ENCODE results near the gene CAMK1D.

Gene CAMK1D

GRCh38 chr10:12814166-12814565 is 464.8 kb downstream of the CAMK1D start:
- Histone ChIP-seq H3K4me1 (ENCODE audit: control insufficient read depth, insufficient read depth, low read length) (no peaks in the 10 kb centered on the region), H3K36me3 (ENCODE audit: control insufficient read depth, insufficient read depth, low read length) (no peaks in the 10 kb centered on the region), H3K9me3 (ENCODE audit: control insufficient read depth, low read length) (no peaks in the 10 kb centered on the region), H3K4me3 (ENCODE audit: low read length) (no peak overlapping the region), H3K27me3 (ENCODE audit: control insufficient read depth, insufficient read depth, low read length) (no peaks in the 10 kb centered on the region), H3K9ac (ENCODE audit: low read length) (no peak overlapping the region)

DNA sequence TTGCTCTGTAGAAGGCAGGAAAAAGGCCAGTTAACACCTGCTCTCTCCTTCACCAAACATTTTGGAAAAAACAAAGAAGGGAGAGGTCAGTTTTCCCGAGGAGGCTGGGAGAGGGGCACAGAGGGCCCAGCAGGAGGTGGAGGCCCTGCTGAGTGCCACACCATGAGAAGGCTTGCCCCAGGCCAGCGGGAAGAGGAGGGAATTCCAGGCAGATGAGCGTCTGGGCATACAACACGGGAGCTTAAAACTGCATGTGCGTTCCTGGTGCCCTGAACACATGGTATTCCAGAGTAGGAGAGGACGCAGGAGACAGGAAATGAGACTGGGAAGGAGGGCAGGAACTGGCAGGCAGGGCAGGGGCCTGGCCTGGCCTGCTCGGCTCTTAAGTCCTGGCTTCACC is 469.7 kb downstream of the CAMK1D start:
- H3K36me3 ChIP-seq (ENCODE audit: control insufficient read depth, insufficient read depth, low read length) = no peaks in the 10 kb centered on the region
- H3K4me3 ChIP-seq (ENCODE audit: low read length) = no peak overlapping the region
- H3K27me3 ChIP-seq (ENCODE audit: control insufficient read depth, insufficient read depth, low read length) = no peaks in the 10 kb centered on the region
- H3K4me1 ChIP-seq (ENCODE audit: control insufficient read depth, insufficient read depth, low read length) = no peaks in the 10 kb centered on the region
- no peak overlapping the region for H3K9ac ChIP-seq (ENCODE audit: low read length)
- H3K9me3 ChIP-seq (ENCODE audit: control insufficient read depth, low read length) = no peaks in the 10 kb centered on the region

GRCh38 chr10:12819656-12820055 is 470.3 kb downstream of the CAMK1D start:
- Histone ChIP-seq H3K36me3 (ENCODE audit: control insufficient read depth, insufficient read depth, low read length) (no peaks in the 10 kb centered on the region), H3K9me3 (ENCODE audit: control insufficient read depth, low read length) (no peaks in the 10 kb centered on the region), H3K9ac (ENCODE audit: low read length) (no peak overlapping the region), H3K27me3 (ENCODE audit: control insufficient read depth, insufficient read depth, low read length) (no peaks in the 10 kb centered on the region), H3K4me3 (ENCODE audit: low read length) (no peak overlapping the region), H3K4me1 (ENCODE audit: control insufficient read depth, insufficient read depth, low read length) (no peaks in the 10 kb centered on the region)

DNA sequence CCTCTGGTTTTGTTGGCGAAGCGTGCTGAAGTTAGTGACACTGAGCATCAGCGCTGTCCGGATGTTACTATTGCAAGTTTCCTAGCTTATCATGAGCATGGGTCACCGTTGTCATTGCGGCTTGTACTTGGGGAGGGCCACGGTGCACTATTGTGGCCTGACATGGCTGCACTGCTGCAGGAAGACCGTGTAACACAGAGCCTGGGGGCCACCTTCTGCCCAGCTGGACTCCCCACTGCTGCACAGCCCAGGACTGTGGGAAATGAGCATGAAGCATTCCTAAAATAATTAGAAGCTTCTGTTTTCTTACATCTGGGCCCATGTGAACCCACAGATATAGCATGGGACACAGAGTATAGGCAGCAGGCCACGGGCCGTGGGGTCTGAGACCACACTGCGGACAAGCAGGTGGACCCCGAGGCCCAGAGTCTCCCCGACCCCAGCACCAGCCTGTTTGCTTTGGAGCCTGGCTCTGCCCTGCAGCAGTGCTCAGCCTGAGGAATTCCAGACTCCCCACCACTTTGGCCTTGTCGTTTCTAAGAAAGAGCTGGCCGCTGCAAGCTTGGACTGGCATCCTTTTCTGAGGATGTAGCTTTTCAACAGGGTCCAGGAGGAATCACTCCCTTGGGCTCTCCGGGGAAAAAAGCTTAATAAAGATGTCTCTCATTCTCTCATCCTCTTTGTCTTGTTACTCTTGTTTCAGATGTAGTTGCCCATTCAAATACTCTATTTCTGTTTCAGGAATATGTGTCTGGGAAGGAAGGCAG is 473.0 kb downstream of the CAMK1D start:
- Histone ChIP-seq H3K27me3 (ENCODE audit: control insufficient read depth, insufficient read depth, low read length) (no peaks in the 10 kb centered on the region), H3K9ac (ENCODE audit: low read length) (no peak overlapping the region), H3K36me3 (ENCODE audit: control insufficient read depth, insufficient read depth, low read length) (no peaks in the 10 kb centered on the region), H3K9me3 (ENCODE audit: control insufficient read depth, low read length) (no peaks in the 10 kb centered on the region), H3K4me1 (ENCODE audit: control insufficient read depth, insufficient read depth, low read length) (no peaks in the 10 kb centered on the region), H3K4me3 (ENCODE audit: low read length) (no peak overlapping the region)

GRCh38 chr10:12822893-12823170 is 473.5 kb downstream of the CAMK1D start:
- Histone ChIP-seq H3K4me3 (ENCODE audit: low read length) (no peak overlapping the region), H3K9ac (ENCODE audit: low read length) (no peak overlapping the region), H3K27me3 (ENCODE audit: control insufficient read depth, insufficient read depth, low read length) (no peaks in the 10 kb centered on the region), H3K9me3 (ENCODE audit: control insufficient read depth, low read length) (no peaks in the 10 kb centered on the region), H3K36me3 (ENCODE audit: control insufficient read depth, insufficient read depth, low read length) (no peaks in the 10 kb centered on the region), H3K4me1 (ENCODE audit: control insufficient read depth, insufficient read depth, low read length) (no peaks in the 10 kb centered on the region)

- Histone ChIP-seq H3K4me1 (ENCODE audit: control insufficient read depth, insufficient read depth, low read length) (no peaks in the 10 kb centered on the region), H3K4me3 (ENCODE audit: low read length) (no peak overlapping the region), H3K27me3 (ENCODE audit: control insufficient read depth, insufficient read depth, low read length) (no peaks in the 10 kb centered on the region), H3K9ac (ENCODE audit: low read length) (no peak overlapping the region), H3K36me3 (ENCODE audit: control insufficient read depth, insufficient read depth, low read length) (no peaks in the 10 kb centered on the region), H3K9me3 (ENCODE audit: control insufficient read depth, low read length) (no peaks in the 10 kb centered on the region)
These were observed 474.0 kb downstream of the CAMK1D start for GRCh38 chr10:12823328-12823727.

- no peaks in the 10 kb centered on the region for H3K4me1 ChIP-seq (ENCODE audit: control insufficient read depth, insufficient read depth, low read length)
- no peaks in the 10 kb centered on the region for H3K36me3 ChIP-seq (ENCODE audit: control insufficient read depth, insufficient read depth, low read length)
- H3K27me3 ChIP-seq (ENCODE audit: control insufficient read depth, insufficient read depth, low read length) = no peaks in the 10 kb centered on the region
- H3K4me3 ChIP-seq (ENCODE audit: low read length) = no peak overlapping the region
- no peaks in the 10 kb centered on the region for H3K9me3 ChIP-seq (ENCODE audit: control insufficient read depth, low read length)
- H3K9ac ChIP-seq (ENCODE audit: low read length) = no peak overlapping the region
These were observed 476.0 kb downstream of the CAMK1D start for GRCh38 chr10:12825260-12825849.

GRCh38 chr10:12826800-12827372 is 477.5 kb downstream of the CAMK1D start:
- no peaks in the 10 kb centered on the region for H3K9me3 ChIP-seq (ENCODE audit: control insufficient read depth, low read length)
- H3K27me3 ChIP-seq (ENCODE audit: control insufficient read depth, insufficient read depth, low read length) = no peaks in the 10 kb centered on the region
- no peak overlapping the region for H3K4me3 ChIP-seq (ENCODE audit: low read length)
- H3K36me3 ChIP-seq (ENCODE audit: control insufficient read depth, insufficient read depth, low read length) = no peaks in the 10 kb centered on the region
- H3K9ac ChIP-seq (ENCODE audit: low read length) = no peak overlapping the region
- H3K4me1 ChIP-seq (ENCODE audit: control insufficient read depth, insufficient read depth, low read length) = no peaks in the 10 kb centered on the region

- H3K4me1 ChIP-seq (ENCODE audit: control insufficient read depth, insufficient read depth, low read length) = no peaks in the 10 kb centered on the region
- H3K9ac ChIP-seq (ENCODE audit: low read length) = no peak overlapping the region
These were observed 479.4 kb downstream of the CAMK1D start for GRCh38 chr10:12828736-12829135.

GRCh38 chr10:12829831-12830390 is 480.6 kb downstream of the CAMK1D start:
- H3K4me1 ChIP-seq (ENCODE audit: control insufficient read depth, insufficient read depth, low read length) = no peaks in the 10 kb centered on the region
- H3K4me3 ChIP-seq (ENCODE audit: low read length) = no peak overlapping the region
- no peaks in the 10 kb centered on the region for H3K36me3 ChIP-seq (ENCODE audit: control insufficient read depth, insufficient read depth, low read length)
- no peaks in the 10 kb centered on the region for H3K27me3 ChIP-seq (ENCODE audit: control insufficient read depth, insufficient read depth, low read length)
- H3K9me3 ChIP-seq (ENCODE audit: control insufficient read depth, low read length) = no peaks in the 10 kb centered on the region
- H3K9ac ChIP-seq (ENCODE audit: low read length) = no peak overlapping the region

More at GRCh38 chr10:12828736-12829135, 479.4 kb downstream of the CAMK1D start:
- Histone ChIP-seq H3K36me3 (ENCODE audit: control insufficient read depth, insufficient read depth, low read length) (no peaks in the 10 kb centered on the region), H3K9me3 (ENCODE audit: control insufficient read depth, low read length) (no peaks in the 10 kb centered on the region), H3K4me3 (ENCODE audit: low read length) (no peak overlapping the region), H3K27me3 (ENCODE audit: control insufficient read depth, insufficient read depth, low read length) (no peaks in the 10 kb centered on the region)

DNA sequence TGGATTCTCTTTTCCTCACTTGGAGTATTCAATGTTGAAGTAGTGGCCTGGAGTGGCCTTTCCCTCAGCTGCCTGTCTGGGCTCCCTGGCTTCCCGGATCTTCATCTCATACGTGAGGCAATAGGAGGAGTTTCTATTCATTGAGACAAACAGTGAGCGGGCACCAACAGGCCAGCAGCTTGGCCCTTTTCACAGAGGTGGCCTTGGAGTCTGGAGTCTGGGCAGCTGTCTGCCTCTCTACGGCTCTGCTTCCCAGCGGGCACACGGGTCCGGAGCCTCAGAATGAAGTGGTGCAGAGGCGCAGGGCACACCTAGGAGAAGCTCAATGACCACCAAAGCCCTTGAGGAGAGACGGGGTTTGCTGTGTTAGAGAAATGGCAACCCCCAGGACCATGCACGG is 482.7 kb downstream of the CAMK1D start:
- Histone ChIP-seq H3K27me3 (ENCODE audit: control insufficient read depth, insufficient read depth, low read length) (no peaks in the 10 kb centered on the region), H3K4me1 (ENCODE audit: control insufficient read depth, insufficient read depth, low read length) (no peaks in the 10 kb centered on the region), H3K9me3 (ENCODE audit: control insufficient read depth, low read length) (no peaks in the 10 kb centered on the region), H3K9ac (ENCODE audit: low read length) (no peak overlapping the region), H3K36me3 (ENCODE audit: control insufficient read depth, insufficient read depth, low read length) (no peaks in the 10 kb centered on the region), H3K4me3 (ENCODE audit: low read length) (no peak overlapping the region)

GRCh38 chr10:12833451-12833850 is 484.1 kb downstream of the CAMK1D start:
- Histone ChIP-seq H3K9ac (ENCODE audit: low read length) (no peak overlapping the region), H3K4me3 (ENCODE audit: low read length) (no peak overlapping the region), H3K27me3 (ENCODE audit: control insufficient read depth, insufficient read depth, low read length) (no peaks in the 10 kb centered on the region), H3K36me3 (ENCODE audit: control insufficient read depth, insufficient read depth, low read length) (no peaks in the 10 kb centered on the region), H3K9me3 (ENCODE audit: control insufficient read depth, low read length) (no peaks in the 10 kb centered on the region), H3K4me1 (ENCODE audit: control insufficient read depth, insufficient read depth, low read length) (no peaks in the 10 kb centered on the region)
